HG03064 (cell line): ENCODE data around the gene DGKE.
A peak's percentile ranks its signal among the peaks of the same experiment; 100 is the strongest.

ENCODE experiments used
- ATAC-seq: cut with Tn5 transposase; IDR thresholded peaks from one replicate; pipeline ENCODE4 v1.9.1; 2021; ENCODE audit warnings: low read depth; ENCODE audit not compliant: unreplicated experiment

Gene DGKE

DNA sequence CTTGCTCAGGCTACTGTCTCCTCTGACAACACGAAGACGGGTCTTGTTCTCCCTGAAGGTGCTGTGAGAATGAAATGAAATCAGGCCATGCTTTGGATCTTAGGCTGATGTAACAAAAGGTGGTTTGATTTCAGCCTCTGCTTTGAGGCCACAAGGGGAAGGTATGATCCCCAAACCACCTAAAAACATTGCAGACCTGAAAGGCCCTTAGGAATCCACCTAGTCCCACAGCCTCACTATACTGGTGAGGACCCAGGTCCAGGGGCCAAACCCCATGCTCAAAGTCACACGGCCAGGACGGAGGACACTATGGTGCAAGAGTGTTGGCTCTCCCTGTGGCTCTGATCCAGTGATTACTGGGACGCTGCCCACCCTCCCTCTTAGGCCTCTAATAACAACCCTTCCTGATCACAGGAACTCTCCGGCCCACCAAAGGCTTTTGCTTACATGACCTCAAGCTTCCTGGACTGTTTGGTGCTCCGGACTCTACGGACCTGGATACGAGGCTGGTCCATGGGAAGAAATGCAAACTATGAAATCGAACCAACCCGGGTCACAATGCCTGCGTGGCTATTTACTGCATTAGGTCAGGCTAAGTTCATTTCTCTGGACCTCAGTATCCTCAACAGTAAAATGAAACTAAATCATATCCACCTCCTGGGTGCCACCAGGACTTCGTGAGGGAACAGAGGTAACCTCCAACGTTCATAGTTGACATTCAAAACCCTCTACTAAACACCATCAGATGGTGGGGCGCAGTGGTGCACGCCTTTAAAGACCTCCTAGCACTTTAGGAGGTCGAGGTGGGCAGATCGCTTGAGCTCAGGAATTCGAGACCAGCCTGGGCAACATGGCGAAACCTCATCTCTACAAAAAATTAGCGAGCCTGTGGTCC is 78.4 kb downstream of the DGKE start:
- no peak for ATAC-seq

DNA sequence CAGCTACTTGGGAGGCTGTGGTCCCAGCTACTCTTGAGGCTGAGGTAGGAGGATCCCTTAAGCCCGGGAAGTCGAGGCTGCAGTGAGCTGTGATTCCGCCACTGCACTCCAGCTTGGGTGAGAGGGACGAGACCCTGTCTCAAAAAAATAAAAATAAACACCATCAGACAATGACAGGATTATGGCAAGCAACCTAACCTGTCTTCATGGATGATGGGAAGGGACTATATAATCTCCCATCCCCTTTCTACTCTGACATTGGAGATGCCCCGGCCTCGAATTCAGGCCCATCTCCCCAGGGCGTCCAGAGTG is 79.0 kb downstream of the DGKE start:
- ATAC-seq: no peak

DNA sequence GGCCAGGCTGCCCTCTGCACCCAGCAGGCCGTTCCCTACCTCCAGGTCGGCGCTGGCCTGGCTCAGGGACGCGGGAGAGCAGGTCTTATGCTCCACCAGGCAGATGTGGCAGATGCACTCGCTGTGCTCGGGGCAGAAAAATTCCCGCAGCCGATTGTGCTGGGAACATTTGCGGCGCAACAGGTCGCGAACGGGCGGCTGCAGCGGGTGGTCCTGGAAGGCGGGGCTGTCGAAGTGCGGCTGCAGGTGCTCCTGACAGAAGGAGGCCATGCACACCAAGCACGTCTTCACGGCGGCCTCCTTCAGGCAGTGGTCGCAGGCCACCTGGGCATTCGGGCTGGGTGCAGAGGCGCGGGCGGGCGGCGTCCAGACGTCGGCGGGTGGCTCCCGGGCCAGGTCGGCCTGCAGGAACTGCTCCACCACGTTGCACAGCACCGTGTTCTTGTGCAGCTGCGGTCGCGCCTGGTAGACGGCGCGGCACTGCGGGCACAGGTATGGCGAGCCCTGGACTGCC is 79.5 kb downstream of the DGKE start:
- peak; percentile 44 for ATAC-seq

GRCh38 chr17:56913867-56914580 is 80.1 kb downstream of the DGKE start, which contains the start of gene TRIM25:
TSS of gene TRIM25 (minus strand) at chr17:56914049. CDS start at chr17:56913988, 61 bp downstream.
- peak; percentile 64 for ATAC-seq

- no peak for ATAC-seq
Observed at GRCh38 chr17:56914581-56915273, 80.8 kb downstream of the DGKE start.

DNA sequence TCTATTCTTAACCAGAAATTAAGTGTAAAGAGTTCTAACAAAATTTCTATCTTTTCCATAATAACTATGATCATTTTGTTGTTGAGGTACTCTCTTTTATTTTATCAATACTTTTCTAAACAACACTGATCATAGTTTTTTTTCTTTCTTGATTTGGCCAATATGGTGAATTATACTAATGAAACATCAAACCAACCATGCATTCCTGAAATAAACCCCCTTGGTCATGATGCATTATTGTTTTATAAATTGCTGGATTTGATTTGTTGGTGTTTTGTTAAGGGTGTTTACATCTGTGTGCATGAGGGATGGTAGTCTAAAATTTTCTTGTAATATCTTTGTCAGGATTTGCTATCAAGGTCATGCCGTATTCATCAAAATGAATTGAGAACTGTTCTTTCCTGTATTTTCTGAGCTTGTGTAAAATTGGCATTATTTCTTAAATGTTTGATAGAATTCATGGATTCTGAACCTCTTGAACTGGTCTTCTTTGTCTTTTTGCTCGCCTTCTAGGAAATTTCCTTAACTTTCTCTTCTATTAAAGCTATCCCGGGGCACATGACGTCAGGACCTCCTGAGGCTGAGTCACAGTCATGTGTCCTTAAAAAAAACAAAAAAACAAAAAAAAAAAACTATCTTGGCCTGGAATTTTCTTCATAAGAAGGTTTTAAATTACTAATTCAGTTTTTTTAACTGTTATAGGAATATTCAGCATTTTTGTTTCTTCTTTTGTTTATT is 83.8 kb downstream of the DGKE start:
- no peak for ATAC-seq

DNA sequence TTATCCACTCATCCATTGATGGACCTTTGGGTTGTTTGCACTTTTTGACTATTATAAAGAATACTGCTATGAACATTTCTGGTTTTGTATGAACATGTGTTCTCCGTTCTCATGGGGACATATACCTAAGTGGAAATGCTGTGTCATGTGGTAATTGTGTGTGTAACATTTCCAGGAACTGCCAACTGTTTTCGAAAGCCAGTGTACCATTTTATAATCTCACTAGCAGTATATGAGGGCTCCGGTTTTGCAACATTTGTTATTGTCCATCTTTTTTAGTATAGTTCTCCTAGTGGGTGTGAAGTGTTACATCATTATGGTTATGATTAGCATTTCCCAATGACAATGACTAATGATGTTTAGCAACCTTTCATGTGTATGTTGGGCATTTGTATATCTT is 85.0 kb downstream of the DGKE start:
- ATAC-seq: no peak
